ENCODE results near the gene CCBE1. TPM values are rescaled to one million over a fixed set of nuclear protein-coding genes. Genes with fewer than 3 reads are reported as not detected.
A peak's percentile ranks its signal among the peaks of the same experiment; 100 is the strongest.

CCBE1 gene
- total and polyA plus RNA-seq, 2 of the 4 experiments (the other 2 are of a cell fraction): 64.8 to 148 TPM

- peaks cover 33 to 42% of the 10 kb centered on the region in 2 experiments for H3K79me1 ChIP-seq (ENCODE audit: low read depth in 1 of 2, low read length in 2 of 2)
- H2BK120ac ChIP-seq (ENCODE audit: low read depth, low read length): no peak overlapping the region
- no peak overlapping the region for H3K18ac ChIP-seq (ENCODE audit: low read depth, low read length)
- no peaks in the 10 kb centered on the region for H3K9me3 ChIP-seq (ENCODE audit: control insufficient read depth, insufficient read depth, low read length)
- no peak overlapping the region for H2AFZ ChIP-seq (replicated peaks; ENCODE audit: low read length, poor library complexity)
- peak; percentile 68 for ATAC-seq (ENCODE audit: low read depth)
- H3K14ac ChIP-seq (replicated peaks; ENCODE audit: low read depth, low read length): no peak overlapping the region
- H4K91ac ChIP-seq (ENCODE audit: insufficient read depth, low read depth, low read length): no peak overlapping the region
- no peaks in the 10 kb centered on the region; the same call in 1 of the 2 replicates for H3K36me3 ChIP-seq (ENCODE audit: control insufficient read depth, insufficient read depth, low read length)
- in situ Hi-C loops (cut with MboI; ENCODE audit: low sequenced_read_pairs): no loop called here
- CTCF ChIA-PET: interaction anchor here (1.4 kb wide), 1 partner anchor 230 kb away, joined by 4 read pairs; no protein-coding TSS in a partner anchor
- no peaks in the 10 kb centered on the region for H3K27me3 ChIP-seq (ENCODE audit: control insufficient read depth, insufficient read depth, low read length)
- no peak overlapping the region for H3K4ac ChIP-seq (ENCODE audit: low read depth, low read length)
- peaks cover 3% of the 10 kb centered on the region; the same call in 1 of the 2 replicates for H4K20me1 ChIP-seq (ENCODE audit: insufficient read depth, low read length)
- TF ChIP-seq CTCF (conservative IDR thresholded peaks at IDR 0.05; ENCODE audit: low read depth, low read length) (no peak), CEBPB (IDR thresholded peaks at IDR 0.05; ENCODE audit: low read depth, low read length) (no peak), FOS (IDR thresholded peaks at IDR 0.05; ENCODE audit: low read depth, low read length) (no peak), MXI1 (IDR thresholded peaks at IDR 0.05; ENCODE audit: borderline replicate concordance, low read depth, low read length) (no peak), USF2 (IDR thresholded peaks at IDR 0.05; ENCODE audit: low read depth, low read length) (no peak), RAD21 (IDR thresholded peaks at IDR 0.05; ENCODE audit: low read length) (no peak), BHLHE40 (IDR thresholded peaks at IDR 0.05; ENCODE audit: low read depth, low read length) (no peak), CHD1 (IDR thresholded peaks at IDR 0.05; ENCODE audit: low read depth, low read length) (no peak), POLR2A (IDR thresholded peaks at IDR 0.05; ENCODE audit: low read depth, low read length) (no peak), MAZ (IDR thresholded peaks at IDR 0.05; ENCODE audit: borderline replicate concordance, low read depth, low read length) (no peak), RFX5 (IDR thresholded peaks at IDR 0.05; ENCODE audit: low read depth, low read length) (no peak), NFE2L2 (IDR thresholded peaks at IDR 0.05; ENCODE audit: low read depth, low read length) (no peak), ELK1 (IDR thresholded peaks at IDR 0.05; ENCODE audit: borderline replicate concordance, low read depth, low read length) (no peak), SMC3 (IDR thresholded peaks at IDR 0.05; ENCODE audit: low read depth, low read length) (no peak), RCOR1 (IDR thresholded peaks at IDR 0.05; ENCODE audit: insufficient replicate concordance, low read length) (no peak), MAFK (IDR thresholded peaks at IDR 0.05; ENCODE audit: low read depth, low read length) (no peak)
- H2AK9ac ChIP-seq (replicated peaks; ENCODE audit: low read depth, low read length, poor library complexity): no peak overlapping the region
- H3K56ac ChIP-seq (ENCODE audit: extremely low read depth, insufficient read depth, low read length): no peak overlapping the region
- BruUV-seq (replicated peaks): no TSS peak
- no peak overlapping the region for H2BK20ac ChIP-seq (ENCODE audit: low read depth, low read length)
- peak; percentile 40 for DNase-seq
- peaks cover 3% of the 10 kb centered on the region; the same call in 1 of the 2 replicates for H3K9me1 ChIP-seq (ENCODE audit: insufficient read depth, low read length)
- H3K23ac ChIP-seq (ENCODE audit: low read depth, low read length): no peak overlapping the region
- no peak overlapping the region for H2AK5ac ChIP-seq (ENCODE audit: low read depth, low read length)
- H2BK15ac ChIP-seq (ENCODE audit: low read depth, low read length): no peak overlapping the region
- H3K27ac ChIP-seq (ENCODE audit: insufficient read depth, low read length): no peak overlapping the region
- dilution Hi-C loops (cut with HindIII; ENCODE audit: low sequenced_read_pairs, unreplicated experiment): no loop called here
- H4K8ac ChIP-seq (ENCODE audit: low read depth in 2 of 2, low read length in 2 of 2): no peak overlapping the region
- H3K4me1 ChIP-seq (ENCODE audit: control insufficient read depth, insufficient read depth, low read length): peaks cover 5% of the 10 kb centered on the region; the same call in 1 of the 2 replicates
- POLR2A ChIA-PET (ENCODE audit: unreplicated experiment): no interaction called here
- no peak overlapping the region for H3K4me3 ChIP-seq (ENCODE audit: insufficient read depth, low read depth, low read length)
- H4K5ac ChIP-seq (ENCODE audit: low read depth, low read length): no peak overlapping the region
- no peak overlapping the region for H3K4me2 ChIP-seq (ENCODE audit: low read depth, low read length)
- no peak overlapping the region for H2BK5ac ChIP-seq (ENCODE audit: low read depth, low read length, poor library complexity, severe bottlenecking)
- no peak overlapping the region for H3K9ac ChIP-seq (ENCODE audit: low read depth, low read length)
- intact Hi-C loops (cut with micrococcal nuclease): no loop called here
Measured at GRCh38 chr18:59593291-59593717, 103.9 kb downstream of the CCBE1 start.

Data from IMR-90 (cell line).